NCI-H1092 (cell line): ENCODE measurements around the gene GCG.

Experiments
- DNase-seq: peaks from one replicate; lab custom pipeline; 2025; lab: John Stamatoyannopoulos, UW

GCG gene

GRCh38 chr2:162152147-162152546 lies at the start of gene GCG:
Gene GCG, minus strand, starts transcription at chr2:162152247. Its CDS starts 3,069 bp downstream, at chr2:162149178.
- DNase-seq = no peak

GRCh38 chr2:162200636-162201035 lies 48.6 kb upstream of the GCG start:
- no peak for DNase-seq

- no peak for DNase-seq
Observed at GRCh38 chr2:162199913-162200312, 47.9 kb upstream of the GCG start.

- no peak for DNase-seq
Observed at GRCh38 chr2:162198239-162198638, 46.2 kb upstream of the GCG start.

GRCh38 chr2:162197069-162197825 lies 45.2 kb upstream of the GCG start:
- DNase-seq = no peak

GRCh38 chr2:162196638-162197037 lies 44.6 kb upstream of the GCG start:
- no peak for DNase-seq

- DNase-seq = no peak
Observed at GRCh38 chr2:162188451-162188850, 36.4 kb upstream of the GCG start.

- no peak for DNase-seq
Observed at GRCh38 chr2:162185541-162186232, 33.6 kb upstream of the GCG start.

GRCh38 chr2:162184821-162185450 lies 32.9 kb upstream of the GCG start:
- no peak for DNase-seq

GRCh38 chr2:162184359-162184758 lies 32.3 kb upstream of the GCG start:
- no peak for DNase-seq

GRCh38 chr2:162182395-162182794 lies 30.3 kb upstream of the GCG start:
- no peak for DNase-seq

GRCh38 chr2:162177301-162177700 lies 25.3 kb upstream of the GCG start:
- DNase-seq = no peak

- no peak for DNase-seq
Observed at GRCh38 chr2:162175714-162176113, 23.7 kb upstream of the GCG start.

- no peak for DNase-seq
Observed at GRCh38 chr2:162174746-162175145, 22.7 kb upstream of the GCG start.

- no peak for DNase-seq
Observed at GRCh38 chr2:162172802-162173370, 20.8 kb upstream of the GCG start.

- no peak for DNase-seq
Observed at GRCh38 chr2:162166745-162167144, 14.7 kb upstream of the GCG start.

GRCh38 chr2:162166174-162166573 lies 14.1 kb upstream of the GCG start:
- DNase-seq = no peak

- no peak for DNase-seq
Observed at GRCh38 chr2:162164802-162165201, 12.8 kb upstream of the GCG start.

- DNase-seq = no peak
Observed at GRCh38 chr2:162159446-162159845, 7.4 kb upstream of the GCG start.

GRCh38 chr2:162156149-162156548 lies 4.1 kb upstream of the GCG start:
- no peak for DNase-seq

GRCh38 chr2:162155093-162155492 lies 3.0 kb upstream of the GCG start:
- DNase-seq = no peak

- peak; percentile 42 for DNase-seq
Observed at GRCh38 chr2:162153608-162154224, 1.7 kb upstream of the GCG start.
